OCI-LY3 (cell line): ENCODE results near the gene DENND1A.

Experiments
- CTCF ChIP-seq: fragments of 200-600, 300-600 bp; sonication (generic); IDR thresholded peaks from 2 replicates; pipeline ENCODE4 v1.5.1; 2014; ENCODE audit warnings: antibody characterized with exemption, low read length, low read depth
- EZH2phosphoT487 ChIP-seq: fragments of 200-600 bp; shearing (Covaris generic); IDR thresholded peaks from 2 replicates; pipeline ENCODE4 v1.6.1; 2018; ENCODE audit warnings: antibody characterized with exemption, mixed run types, low read depth

- TF ChIP-seq CTCF (no peak), EZH2phosphoT487 (no peak)
Measured at GRCh38 chr9:123881604-123882003, 48.3 kb downstream of the DENND1A start.
